Measurements from ENCODE around the gene SPRED1. TPM values are rescaled to one million over a fixed set of nuclear protein-coding genes. Genes with fewer than 3 reads are reported as not detected.
A peak's percentile ranks its signal among the peaks of the same experiment; 100 is the strongest.

Gene SPRED1
- polyA plus RNA-seq, 3 donors = 2.5 to 3.3 (median 3.2) TPM

- Histone ChIP-seq H3K4me2 (replicated peaks; ENCODE audit: extremely low read depth, low read length, poor library complexity, severe bottlenecking) (no peak overlapping the region), H3K9ac (ENCODE audit: insufficient read depth, low read length, poor library complexity, severe bottlenecking) (no peak overlapping the region), H3K79me2 (ENCODE audit: insufficient read depth, low read length) (no peaks in the 10 kb centered on the region), H3K4me1 (ENCODE audit: control insufficient read depth in 1 of 2, insufficient read depth in 2 of 2, low read length in 2 of 2) (no peaks in the 10 kb centered on the region), H3K36me3 (replicated peaks in 1 of 2; ENCODE audit: control insufficient read depth in 1 of 2, insufficient read depth in 2 of 2, low read length in 2 of 2) (no peaks in the 10 kb centered on the region), H4K20me1 (ENCODE audit: insufficient read depth, low read length) (no peaks in the 10 kb centered on the region), H2AFZ (ENCODE audit: insufficient read depth, low read depth, low read length, poor library complexity, severe bottlenecking) (no peak overlapping the region), H3K27ac (ENCODE audit: low read depth in 1 of 2, low read length in 2 of 2) (no peak overlapping the region), H3K9me3 (replicated peaks in 1 of 2; ENCODE audit: control insufficient read depth in 1 of 2, insufficient read depth in 1 of 2, low read length in 2 of 2) (no peaks in the 10 kb centered on the region), H3K4me3 (replicated peaks in 1 of 3; ENCODE audit: low read depth in 2 of 3, low read length in 3 of 3) (no peak overlapping the region), H3K27me3 (ENCODE audit: control insufficient read depth in 2 of 2, insufficient read depth in 2 of 2, low read length in 2 of 2) (no peaks in the 10 kb centered on the region)
- peak in 1 of 3 donors; percentile 10 for DNase-seq
- H3K36me3 Mint-ChIP-seq = no peaks in the 10 kb centered on the region
- peaks cover 1 to 5% (median 5%) of the 10 kb centered on the region in 3 donors for H3K27me3 Mint-ChIP-seq (ENCODE audit: low read depth in 3 of 3)
- no peak overlapping the region for H3K4me3 Mint-ChIP-seq
- intact Hi-C loops (cut with micrococcal nuclease) = loop anchor here in 1 of 2 donors (5.0 kb wide), 1 partner anchor 394 kb away; no protein-coding TSS in a partner anchor
- TF ChIP-seq CTCF (IDR thresholded peaks at IDR 0.05) = no peak
- no CpG with 5 or more reads among the region's 2 CpGs for WGBS (ENCODE audit: insufficient coverage)
- peaks cover 0 to 2% (median 0%) of the 10 kb centered on the region in 7 donors for H3K9me3 Mint-ChIP-seq
- H3K4me1 Mint-ChIP-seq = no peaks in the 10 kb centered on the region
- H3K27ac Mint-ChIP-seq = no peak overlapping the region
Observed at GRCh38 chr15:38391191-38391590, 138.6 kb downstream of the SPRED1 start.

- no peak overlapping the region for H3K4me3 Mint-ChIP-seq
- H3K27me3 Mint-ChIP-seq (ENCODE audit: low read depth in 3 of 3) = no peaks in the 10 kb centered on the region
- Histone ChIP-seq H3K79me2 (ENCODE audit: insufficient read depth, low read length) (no peaks in the 10 kb centered on the region), H2AFZ (ENCODE audit: insufficient read depth, low read depth, low read length, poor library complexity, severe bottlenecking) (no peak overlapping the region), H3K36me3 (replicated peaks in 1 of 2; ENCODE audit: control insufficient read depth in 1 of 2, insufficient read depth in 2 of 2, low read length in 2 of 2) (no peaks in the 10 kb centered on the region), H3K4me3 (replicated peaks in 1 of 3; ENCODE audit: low read depth in 2 of 3, low read length in 3 of 3) (no peak overlapping the region), H3K27me3 (ENCODE audit: control insufficient read depth in 2 of 2, insufficient read depth in 2 of 2, low read length in 2 of 2) (no peaks in the 10 kb centered on the region), H3K27ac (ENCODE audit: low read depth in 1 of 2, low read length in 2 of 2) (no peak overlapping the region), H3K9ac (ENCODE audit: insufficient read depth, low read length, poor library complexity, severe bottlenecking) (no peak overlapping the region), H3K9me3 (replicated peaks in 1 of 2; ENCODE audit: control insufficient read depth in 1 of 2, insufficient read depth in 1 of 2, low read length in 2 of 2) (no peaks in the 10 kb centered on the region), H4K20me1 (ENCODE audit: insufficient read depth, low read length) (no peaks in the 10 kb centered on the region), H3K4me2 (replicated peaks; ENCODE audit: extremely low read depth, low read length, poor library complexity, severe bottlenecking) (no peak overlapping the region), H3K4me1 (ENCODE audit: control insufficient read depth in 1 of 2, insufficient read depth in 2 of 2, low read length in 2 of 2) (no peaks in the 10 kb centered on the region)
- no peak for TF ChIP-seq CTCF (IDR thresholded peaks at IDR 0.05)
- no peak overlapping the region for H3K27ac Mint-ChIP-seq
- no peaks in the 10 kb centered on the region for H3K4me1 Mint-ChIP-seq
- DNase-seq = no peak
- H3K9me3 Mint-ChIP-seq = peaks cover 0 to 5% (median 0%) of the 10 kb centered on the region in 7 donors
- intact Hi-C loops (cut with micrococcal nuclease) = no loop called here
- no peaks in the 10 kb centered on the region for H3K36me3 Mint-ChIP-seq
- no CpG with 5 or more reads among the region's 2 CpGs for WGBS (ENCODE audit: insufficient coverage)
Observed at GRCh38 chr15:38398134-38398533, 145.5 kb downstream of the SPRED1 start.

Data from CD14-positive monocyte (primary cell).